ENCODE measurements around the gene TNFRSF12A. TPM values are rescaled to one million over a fixed set of nuclear protein-coding genes. Genes with fewer than 3 reads are reported as not detected.

TNFRSF12A gene
- total RNA-seq, 1 experiment from 2014 or later: 147 TPM

DNA sequence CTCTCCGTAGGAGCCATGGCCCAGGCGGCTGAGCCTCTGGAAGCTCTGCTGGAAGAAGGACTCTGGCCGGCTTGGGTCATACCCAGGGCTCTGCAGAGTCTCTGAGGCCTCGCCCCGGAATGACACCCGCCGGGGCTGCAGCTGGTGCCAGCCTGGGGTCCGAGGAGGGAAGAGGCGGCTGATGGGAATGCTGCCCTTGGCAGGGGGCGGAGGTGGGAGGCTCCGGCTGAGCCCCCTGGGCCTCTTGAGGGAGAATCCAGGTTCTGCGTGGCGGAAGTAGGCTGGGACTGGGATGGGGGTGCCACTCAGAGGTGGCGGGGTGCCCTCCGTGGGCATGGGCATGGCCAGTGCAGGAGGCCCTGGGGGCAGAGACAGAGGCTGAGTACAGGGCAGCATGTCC, 43.5 kb upstream of the TNFRSF12A start:
- H3K27me3 Mint-ChIP-seq (ENCODE audit: low read depth): no peaks in the 10 kb centered on the region; the same call in none of the 2 replicates
- Histone ChIP-seq H3K4ac (ENCODE audit: low read depth, low read length) (no peak overlapping the region), H3K56ac (ENCODE audit: insufficient read length, low read depth, low read length) (no peak overlapping the region), H2AFZ (ENCODE audit: low read length) (no peak overlapping the region), H3K9ac (ENCODE audit: extremely low read depth, insufficient read length, low read length) (no peak overlapping the region), H3T11ph (ENCODE audit: low read length) (no peak overlapping the region), H3K9me3 (ENCODE audit: control insufficient read depth, low read depth, low read length) (no peaks in the 10 kb centered on the region), H3K18ac (ENCODE audit: insufficient read length, low read depth, low read length) (no peak overlapping the region), H3K14ac (ENCODE audit: insufficient read depth, low read length) (no peak overlapping the region), H4K8ac (replicated peaks; ENCODE audit: insufficient read length, low read depth, low read length) (no peak overlapping the region), H3K4me1 (ENCODE audit: insufficient read depth, low read length) (no peaks in the 10 kb centered on the region), H2BK5ac (ENCODE audit: insufficient read length, low read length) (no peak overlapping the region), H2BK20ac (ENCODE audit: low read depth, low read length, poor library complexity, severe bottlenecking) (no peak overlapping the region), H4K91ac (ENCODE audit: insufficient read length, low read depth, low read length) (no peak overlapping the region), H2BK12ac (ENCODE audit: insufficient read length, low read depth, low read length) (no peak overlapping the region), H3K79me1 (ENCODE audit: insufficient read depth, low read depth, low read length, poor library complexity, severe bottlenecking) (no peaks in the 10 kb centered on the region), H4K20me1 (ENCODE audit: control insufficient read depth, insufficient read depth, insufficient read length) (no peaks in the 10 kb centered on the region), H3K79me2 (ENCODE audit: insufficient read depth, low read length) (no peaks in the 10 kb centered on the region; the same call in 1 of the 2 replicates), H2BK120ac (ENCODE audit: low read depth, low read length, poor library complexity, severe bottlenecking) (no peak overlapping the region), H3K23ac (ENCODE audit: insufficient read length, low read depth, low read length) (no peak overlapping the region), H2AK5ac (ENCODE audit: insufficient read length, low read length) (no peak overlapping the region), H4K5ac (ENCODE audit: insufficient read length, low read depth, low read length) (no peak overlapping the region), H3K4me2 (ENCODE audit: insufficient read depth, insufficient read length, low read length) (no peak overlapping the region), H2BK15ac (ENCODE audit: low read depth, low read length) (no peak overlapping the region), H3K23me2 (ENCODE audit: insufficient read length, low read depth, low read length, poor library complexity, severe bottlenecking) (peaks cover 9% of the 10 kb centered on the region), H3K27me3 (ENCODE audit: insufficient read depth, low read length) (no peaks in the 10 kb centered on the region), H3K27ac (ENCODE audit: insufficient read length, low read depth, low read length) (no peak overlapping the region)
- H3K4me3 Mint-ChIP-seq: no peak overlapping the region; a peak in 1 of 5 replicates
- H3K9me3 Mint-ChIP-seq: no peaks in the 10 kb centered on the region
- H3K27ac Mint-ChIP-seq: no peak overlapping the region
- peaks cover 11 to 47% (median 37%) of the 10 kb centered on the region in 3 experiments; a peak in 6 of 7 replicates for H3K36me3 Mint-ChIP-seq (ENCODE audit: insufficient read depth in 1 of 3, low read depth in 3 of 3)
- DNase-seq: no peak
- peaks cover 17 to 19% of the 10 kb centered on the region in 2 experiments for H3K4me1 Mint-ChIP-seq
- no CpG with 5 or more reads among the region's 15 CpGs for WGBS (ENCODE audit: extremely low coverage, insufficient read length, low lambda C conversion rate)
- TF ChIP-seq, protein P1, sequence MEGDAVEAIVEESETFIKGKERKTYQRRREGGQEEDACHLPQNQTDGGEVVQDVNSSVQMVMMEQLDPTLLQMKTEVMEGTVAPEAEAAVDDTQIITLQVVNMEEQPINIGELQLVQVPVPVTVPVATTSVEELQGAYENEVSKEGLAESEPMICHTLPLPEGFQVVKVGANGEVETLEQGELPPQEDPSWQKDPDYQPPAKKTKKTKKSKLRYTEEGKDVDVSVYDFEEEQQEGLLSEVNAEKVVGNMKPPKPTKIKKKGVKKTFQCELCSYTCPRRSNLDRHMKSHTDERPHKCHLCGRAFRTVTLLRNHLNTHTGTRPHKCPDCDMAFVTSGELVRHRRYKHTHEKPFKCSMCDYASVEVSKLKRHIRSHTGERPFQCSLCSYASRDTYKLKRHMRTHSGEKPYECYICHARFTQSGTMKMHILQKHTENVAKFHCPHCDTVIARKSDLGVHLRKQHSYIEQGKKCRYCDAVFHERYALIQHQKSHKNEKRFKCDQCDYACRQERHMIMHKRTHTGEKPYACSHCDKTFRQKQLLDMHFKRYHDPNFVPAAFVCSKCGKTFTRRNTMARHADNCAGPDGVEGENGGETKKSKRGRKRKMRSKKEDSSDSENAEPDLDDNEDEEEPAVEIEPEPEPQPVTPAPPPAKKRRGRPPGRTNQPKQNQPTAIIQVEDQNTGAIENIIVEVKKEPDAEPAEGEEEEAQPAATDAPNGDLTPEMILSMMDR (conservative IDR thresholded peaks at IDR 0.05): no peak

Measured in H9 (cell line).